ENCODE data around the gene C1QTNF8.

The C1QTNF8 gene

GRCh38 chr16:1100084-1100800, 4.2 kb upstream of the C1QTNF8 start (continued):
- no peak for TF ChIP-seq ZNF416 (tag by site-specific recombination; IDR thresholded peaks at IDR 0.05)
- peak; percentile 69; the same call in 1 of the 2 replicates for TF ChIP-seq ZIC2 (tag by site-specific recombination; IDR thresholded peaks at IDR 0.05)
- no peak for TF ChIP-seq ZNF704 (tag by site-specific recombination; IDR thresholded peaks at IDR 0.05)
- TF ChIP-seq KLF1 (tag by site-specific recombination; IDR thresholded peaks at IDR 0.05) = peak; percentile 97
- TF ChIP-seq PRDM1 (tag by site-specific recombination; IDR thresholded peaks at IDR 0.05) = no peak
- TF ChIP-seq GLIS2 (tag by site-specific recombination; IDR thresholded peaks at IDR 0.05) = peak; percentile 46
- peak; percentile 71; the same call in 1 of the 2 replicates for TF ChIP-seq SCRT2 (tag by site-specific recombination; IDR thresholded peaks at IDR 0.05)
- no peak for TF ChIP-seq ZSCAN23 (tag by site-specific recombination; IDR thresholded peaks at IDR 0.05)
- TF ChIP-seq PRDM6 (tag by site-specific recombination; IDR thresholded peaks at IDR 0.05) = no peak

GRCh38 chr16:1099189-1100083, 3.4 kb upstream of the C1QTNF8 start:
- ChIA-PET POLR2A (interaction anchor here (0.7 kb wide), 1 partner anchor 397 kb away, joined by 8 read pairs; no protein-coding TSS in a partner anchor), CTCF (interaction anchor here (0.8 to 1.9 kb wide), 5 partner anchors 38 to 387 kb away, joined by 3 to 9 read pairs (median 4); no protein-coding TSS in a partner anchor)
- Histone ChIP-seq H3K4me3 (ENCODE audit: low read depth, low read length) (no peak overlapping the region), H3K9me3 (ENCODE audit: control insufficient read depth, insufficient read depth, low read depth, low read length) (no peaks in the 10 kb centered on the region), H3K27ac (ENCODE audit: extremely low read depth, low read depth, low read length) (no peak overlapping the region), H3K4me1 (ENCODE audit: control insufficient read depth, insufficient read depth, low read length) (no peaks in the 10 kb centered on the region; the same call in 1 of the 2 replicates), H3K36me3 (ENCODE audit: control insufficient read depth in 2 of 2, insufficient read depth in 1 of 2, low read length in 2 of 2) (no peaks in the 10 kb centered on the region)
- TF ChIP-seq HIC1 (tag by site-specific recombination; IDR thresholded peaks at IDR 0.05) (peak; percentile 57; the same call in 1 of the 2 replicates), ZFHX2 (tag by site-specific recombination; conservative IDR thresholded peaks at IDR 0.05) (peak; percentile 80), ZNF600 (tag by site-specific recombination; IDR thresholded peaks at IDR 0.05) (peak; percentile 15; the same call in 1 of the 2 replicates), ZBTB20 (tag by site-specific recombination; IDR thresholded peaks at IDR 0.05) (peak; percentile 42; the same call in 1 of the 2 replicates), IKZF3 (tag by site-specific recombination; IDR thresholded peaks at IDR 0.05) (peak; percentile 38; the same call in 1 of the 2 replicates), ZNF664 (tag by site-specific recombination; IDR thresholded peaks at IDR 0.05) (no peak), ZNF140 (tag by site-specific recombination; IDR thresholded peaks at IDR 0.05) (no peak), MYNN (tag by site-specific recombination; IDR thresholded peaks at IDR 0.05; ENCODE audit: borderline replicate concordance) (0 out of 2 replicates have a peak, but pooled peaks have one; percentile 36), EGR2 (tag by site-specific recombination; IDR thresholded peaks at IDR 0.05; ENCODE audit: low read depth) (peak; percentile 49), ZIC2 (tag by site-specific recombination; IDR thresholded peaks at IDR 0.05) (peak; percentile 54), ZBTB10 (tag by site-specific recombination; IDR thresholded peaks at IDR 0.05) (no peak)
